DLD1 (cell line): ENCODE measurements around the gene PRKN.
"Not testable (repeated sequence)": the region's sequence is repeated elsewhere in the genome, so short reads cannot be mapped to it uniquely, and the experiment has no call there.

Experiments used
- in situ Hi-C: cut with HindIII; loops from 2 replicates; pipeline ENCODE4 v1.10.0; 2017; ENCODE audit warnings: low sequenced_read_pairs

Gene PRKN

DNA sequence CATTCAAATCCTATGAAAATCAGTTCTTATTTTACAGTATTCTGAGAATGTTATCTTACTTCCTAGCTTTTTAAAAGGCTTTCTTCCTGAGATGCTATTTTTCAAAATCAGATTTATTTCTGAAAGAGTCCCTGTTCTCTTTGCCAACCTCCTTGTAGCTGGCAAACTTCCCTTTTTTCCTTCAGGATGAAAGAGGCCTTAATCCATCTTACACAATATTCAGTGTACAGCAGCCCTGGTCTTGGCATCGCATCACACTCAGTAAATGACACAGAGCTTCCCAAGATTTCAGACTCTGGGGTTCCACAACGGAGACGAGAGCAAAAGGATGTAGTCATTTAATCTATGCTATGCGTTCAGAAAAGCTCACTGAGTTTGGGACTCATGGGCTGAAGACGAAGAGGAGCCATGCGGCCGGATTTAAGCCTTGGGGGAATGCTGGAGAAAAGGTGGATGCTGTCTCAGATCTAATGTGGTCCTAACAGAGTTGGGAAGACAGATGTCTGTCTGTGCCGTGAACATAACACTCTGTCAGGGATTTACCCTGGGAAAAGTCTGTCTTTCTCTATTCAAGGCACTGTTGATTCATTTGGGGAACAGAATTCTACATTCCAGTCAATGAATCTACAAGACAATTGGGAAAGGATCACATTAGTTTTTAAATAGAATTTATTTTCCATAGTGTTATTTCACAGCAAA is 837.3 kb downstream of the PRKN start:
- in situ Hi-C loops, result no loop called here

DNA sequence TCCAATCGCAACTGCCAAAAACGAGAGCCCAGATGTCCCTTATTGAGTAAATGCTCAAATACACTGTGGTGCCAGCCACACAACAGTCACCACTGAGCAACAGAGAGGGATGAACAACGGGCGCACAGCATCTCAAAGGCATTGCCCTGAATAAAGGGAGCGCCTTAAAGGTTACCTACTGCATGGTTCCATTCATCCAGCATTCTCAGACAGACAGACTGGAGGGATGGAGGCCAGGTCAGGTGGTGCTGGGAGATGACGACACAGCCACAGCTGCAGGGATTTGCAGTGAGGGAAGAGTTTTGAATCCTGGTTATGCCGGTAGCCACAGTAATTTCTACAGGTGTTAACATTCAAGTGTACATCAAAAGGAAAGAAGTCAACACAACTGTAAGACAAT is 838.2 kb downstream of the PRKN start:
- in situ Hi-C loops, result no loop called here

DNA sequence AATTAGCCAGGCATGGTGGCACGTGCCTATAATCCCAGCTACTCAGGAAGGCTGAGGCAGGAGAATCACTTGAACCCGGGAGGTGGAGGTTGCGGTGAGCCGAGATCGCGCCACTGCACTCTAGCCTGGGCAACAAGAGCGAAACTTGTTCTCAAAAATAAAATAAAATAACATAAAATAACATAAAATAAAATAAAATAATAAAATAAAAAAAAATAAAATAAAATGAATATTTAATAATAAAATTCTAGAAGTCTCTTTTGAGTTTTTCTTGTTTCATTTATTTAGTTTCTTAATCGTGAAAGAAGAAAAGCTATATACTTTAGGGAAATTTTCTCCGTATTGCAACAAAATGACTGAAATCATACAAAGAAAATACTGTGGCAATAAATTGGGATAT is 841.0 kb downstream of the PRKN start:
- in situ Hi-C loops, result not testable (repeated sequence)

DNA sequence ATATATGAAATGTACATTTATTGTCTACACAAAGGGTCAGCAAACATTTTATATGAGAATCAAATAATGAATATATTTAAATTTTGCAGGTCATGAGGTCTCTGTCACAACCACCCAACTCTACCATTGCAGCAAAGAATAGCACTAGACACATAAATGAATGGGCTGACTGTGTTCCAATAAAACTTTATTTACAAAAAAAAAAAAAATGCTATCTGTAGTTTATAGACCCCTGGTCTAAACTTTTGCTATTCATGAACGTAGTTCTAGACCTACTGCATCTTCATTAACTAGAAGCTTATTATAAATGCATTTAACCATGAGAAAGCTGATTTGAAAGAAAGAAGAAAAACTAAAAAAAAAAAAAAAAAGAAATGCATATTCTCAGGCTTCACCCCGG is 842.8 kb downstream of the PRKN start:
- in situ Hi-C loops, result no loop called here

DNA sequence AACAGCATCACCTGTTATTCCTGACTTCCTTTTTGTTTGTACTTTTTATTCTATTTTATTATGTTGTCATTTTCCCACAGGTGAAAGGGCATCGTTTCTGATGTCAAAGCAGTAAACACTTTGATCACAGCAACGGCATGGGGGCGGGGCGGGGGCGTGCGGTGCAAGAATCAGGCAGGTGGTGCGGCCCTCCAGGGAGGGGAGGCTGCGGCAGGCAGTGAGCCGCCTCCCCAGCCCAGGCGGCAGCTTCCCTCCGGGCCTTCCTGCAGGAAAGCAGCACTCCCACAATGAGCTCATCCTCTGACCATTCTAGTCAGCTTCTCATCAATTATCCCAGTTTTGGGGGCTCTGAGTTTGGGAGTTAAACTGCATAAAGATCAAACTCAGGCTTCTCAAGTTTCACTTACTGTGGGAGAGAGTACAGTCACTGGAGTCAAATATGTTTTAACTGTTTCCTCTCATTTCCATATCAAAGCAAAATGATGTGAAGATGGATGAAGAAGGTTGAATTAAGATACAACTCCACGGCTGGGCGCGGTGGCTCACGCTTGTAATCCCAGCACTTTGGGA is 845.3 kb downstream of the PRKN start:
- in situ Hi-C loops, result no loop called here

DNA sequence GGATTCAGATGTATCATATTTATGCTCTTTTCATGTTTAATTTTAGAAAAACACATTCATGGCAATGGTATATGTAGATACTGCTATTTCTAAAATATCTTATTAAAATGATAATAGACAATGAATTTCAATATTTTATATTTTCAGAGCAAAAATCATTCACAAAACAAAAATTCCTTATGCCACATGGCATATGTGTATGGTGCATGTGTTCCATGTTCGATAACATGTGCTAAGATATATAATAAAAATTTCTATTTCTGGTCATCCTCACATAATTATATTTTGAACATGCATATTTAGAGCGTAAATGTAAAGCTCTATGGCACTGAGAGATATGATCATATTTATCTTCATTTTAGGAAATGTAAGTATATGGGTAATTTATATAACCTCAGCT is 847.5 kb downstream of the PRKN start:
- in situ Hi-C loops, result no loop called here

DNA sequence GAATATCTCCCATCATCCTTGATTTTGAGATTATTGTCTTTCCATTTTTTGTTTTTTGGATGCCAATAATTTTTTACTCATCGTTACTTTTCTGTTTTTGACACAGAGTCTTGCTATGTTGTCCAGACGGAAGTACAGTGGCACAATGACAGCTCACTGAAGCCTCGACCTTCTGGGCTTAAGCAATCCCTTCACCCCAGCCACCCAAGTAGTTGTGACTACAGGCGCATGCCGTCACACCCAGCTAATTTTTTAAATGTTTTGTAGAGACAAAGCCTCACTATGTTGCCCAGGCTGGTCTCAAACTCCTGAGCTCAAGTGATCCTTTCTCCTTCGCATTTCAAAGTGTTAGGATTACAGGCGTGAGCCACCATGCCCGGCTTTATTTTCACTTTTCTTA is 851.3 kb downstream of the PRKN start:
- in situ Hi-C loops, result no loop called here

DNA sequence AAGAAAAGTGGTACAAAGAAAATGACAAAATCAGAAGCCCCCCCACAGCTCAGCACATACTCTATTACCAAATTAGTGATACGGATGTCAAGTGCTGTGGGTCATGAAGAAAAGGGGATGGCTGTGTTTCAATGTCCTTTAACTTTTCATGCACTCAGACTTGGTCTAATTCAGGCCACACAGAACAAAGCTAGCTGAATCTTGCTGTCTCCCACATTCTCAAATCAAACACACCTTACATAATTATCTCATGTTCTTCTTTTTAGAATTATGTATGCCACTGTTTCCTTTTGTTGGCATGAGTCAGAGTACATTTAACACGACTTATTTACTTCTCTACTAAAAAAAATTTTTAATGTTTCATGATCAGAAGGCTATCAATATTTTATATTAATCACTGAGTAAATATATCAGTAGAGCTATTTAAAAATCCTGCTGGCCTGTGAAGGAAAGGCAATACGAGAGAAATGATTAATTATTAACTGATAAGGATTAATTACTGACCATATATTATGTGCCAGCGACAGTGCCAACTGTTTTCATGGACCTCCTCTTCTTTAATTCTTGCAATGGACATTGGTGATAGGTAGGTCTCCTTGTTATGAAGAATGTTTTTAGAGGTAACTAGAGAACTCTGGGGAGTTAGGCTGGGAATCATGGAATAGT is 857.2 kb downstream of the PRKN start:
- in situ Hi-C loops, result no loop called here

DNA sequence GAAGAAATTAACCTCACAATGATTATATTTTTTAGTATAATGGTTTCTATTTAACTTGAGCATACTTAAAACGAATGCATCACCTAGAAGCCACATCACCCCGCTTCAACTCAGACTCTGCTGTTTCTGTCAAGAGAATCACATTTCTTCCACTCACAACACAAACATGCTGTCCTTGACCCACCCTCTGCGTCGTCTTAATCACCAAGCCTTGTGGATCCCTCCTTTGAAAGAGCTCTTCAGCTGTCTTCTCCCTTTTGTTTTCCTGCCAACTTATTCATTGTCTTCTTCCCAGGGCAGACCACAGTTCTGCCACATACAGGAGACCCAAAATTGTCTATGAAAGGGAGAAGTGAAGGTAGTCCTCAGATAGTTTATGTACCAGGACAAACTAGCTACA is 858.1 kb downstream of the PRKN start:
- in situ Hi-C loops, result no loop called here

DNA sequence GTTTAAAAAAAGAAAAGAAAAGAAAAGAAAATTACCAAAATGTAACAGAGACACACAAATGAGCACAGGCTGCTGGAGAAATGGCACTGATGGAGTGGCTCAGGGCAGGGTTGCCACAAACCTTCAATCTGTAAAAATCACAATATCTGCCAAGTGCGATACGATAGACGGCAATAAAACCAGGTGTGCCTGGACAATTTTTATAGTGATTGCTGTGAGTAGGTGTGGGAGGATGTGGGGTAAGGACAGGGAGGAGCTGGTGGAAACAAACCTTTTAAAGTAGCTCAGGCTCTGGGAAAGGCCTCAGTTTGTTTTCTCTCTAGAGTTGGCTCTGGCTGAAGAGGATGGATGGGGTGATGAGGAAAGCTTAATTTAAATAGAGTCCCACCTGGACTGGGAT is 861.0 kb downstream of the PRKN start:
- in situ Hi-C loops, result no loop called here

DNA sequence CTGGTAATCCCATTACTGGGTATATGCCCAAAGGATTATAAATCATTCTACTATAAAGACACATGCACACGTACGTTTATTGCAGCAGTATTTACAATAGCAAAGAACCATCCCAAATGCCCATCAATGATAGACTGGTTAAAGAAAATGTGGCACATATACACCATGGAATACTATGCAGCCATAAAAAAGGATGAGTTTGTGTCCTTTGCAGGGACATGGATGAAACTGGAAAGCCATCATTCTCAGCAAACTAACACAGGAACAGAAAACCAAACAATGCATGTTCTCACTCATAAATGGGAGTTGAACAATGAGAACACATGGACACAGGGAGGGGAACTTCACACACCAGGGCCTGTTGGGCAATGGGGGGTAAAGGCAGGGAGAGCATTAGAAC is 866.5 kb downstream of the PRKN start:
- in situ Hi-C loops, result not testable (repeated sequence)

DNA sequence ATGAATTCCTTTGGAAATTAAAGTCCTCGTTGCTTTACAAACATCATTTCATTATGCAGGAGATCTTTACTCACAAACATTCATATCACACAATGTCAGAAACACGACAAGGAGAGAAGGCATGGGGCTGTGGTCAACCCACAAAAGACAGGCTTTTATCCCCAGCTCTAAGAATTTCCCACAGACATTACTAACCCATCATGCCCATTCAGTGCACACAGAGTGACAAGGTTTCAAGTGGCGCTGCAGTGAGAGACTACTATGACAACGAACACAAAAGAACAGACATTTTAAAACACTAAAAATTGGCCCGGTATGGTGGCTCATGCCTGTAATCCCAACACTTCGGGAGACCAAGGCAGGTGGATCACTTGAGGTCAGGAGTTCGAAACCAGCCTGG is 873.9 kb downstream of the PRKN start:
- in situ Hi-C loops, result no loop called here

DNA sequence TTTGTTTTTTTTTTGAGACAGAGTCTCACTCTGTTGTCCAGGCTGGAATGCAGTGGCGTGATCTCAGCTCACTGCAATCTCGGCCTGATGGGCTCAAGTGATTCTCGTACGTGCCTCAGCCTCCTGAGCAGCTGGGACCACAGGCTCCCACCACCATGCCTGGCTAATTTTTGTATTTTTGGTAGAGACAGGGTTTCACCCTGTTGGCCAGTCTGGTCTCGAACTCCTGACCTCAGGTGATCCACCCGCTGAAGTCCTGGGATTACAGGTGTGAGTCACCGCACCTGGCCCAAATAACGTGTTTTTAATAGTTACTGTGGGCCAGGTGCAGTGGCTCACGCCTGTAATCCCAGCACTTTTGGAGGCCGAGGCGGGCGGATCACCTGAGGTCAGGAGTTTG is 876.1 kb downstream of the PRKN start:
- in situ Hi-C loops, result not testable (repeated sequence)

DNA sequence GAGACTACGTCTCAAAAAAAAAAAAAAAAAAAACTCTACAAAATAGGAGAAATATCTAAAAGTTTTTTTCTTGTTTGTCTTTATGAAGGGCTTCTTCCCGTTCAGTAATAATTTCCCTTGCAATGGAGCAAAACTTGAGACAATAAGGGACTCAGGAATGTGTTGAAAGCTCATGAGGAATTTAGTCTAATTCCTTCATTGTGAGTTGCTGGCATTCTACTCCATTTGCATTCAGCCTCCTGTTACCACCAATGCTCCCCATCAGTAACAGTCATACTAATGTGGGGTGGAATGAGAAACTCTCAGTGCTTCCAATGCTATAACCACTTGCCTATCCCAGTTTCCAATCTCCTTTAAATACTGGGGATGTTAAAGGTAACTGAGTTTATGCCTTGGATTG is 877.0 kb downstream of the PRKN start:
- in situ Hi-C loops, result no loop called here

DNA sequence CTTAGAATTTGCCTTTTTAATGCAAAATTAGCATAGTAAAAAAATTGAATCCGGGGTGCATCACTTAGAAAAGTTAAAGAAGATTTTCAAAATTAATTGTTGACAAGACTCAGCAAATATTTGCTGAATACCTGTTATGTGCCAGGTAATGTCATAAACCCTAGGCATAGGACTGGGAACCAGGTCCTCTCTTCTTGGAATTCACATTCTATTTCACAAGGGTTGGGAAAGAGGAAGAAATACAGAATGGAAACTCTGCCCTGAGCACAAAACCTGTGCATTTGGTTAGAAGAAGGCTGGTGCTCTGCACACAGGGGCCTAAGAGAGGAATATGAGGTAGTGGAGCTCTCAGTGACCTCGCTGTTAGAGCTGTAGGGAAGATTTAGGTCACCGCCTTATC is 879.9 kb downstream of the PRKN start:
- in situ Hi-C loops, result no loop called here

DNA sequence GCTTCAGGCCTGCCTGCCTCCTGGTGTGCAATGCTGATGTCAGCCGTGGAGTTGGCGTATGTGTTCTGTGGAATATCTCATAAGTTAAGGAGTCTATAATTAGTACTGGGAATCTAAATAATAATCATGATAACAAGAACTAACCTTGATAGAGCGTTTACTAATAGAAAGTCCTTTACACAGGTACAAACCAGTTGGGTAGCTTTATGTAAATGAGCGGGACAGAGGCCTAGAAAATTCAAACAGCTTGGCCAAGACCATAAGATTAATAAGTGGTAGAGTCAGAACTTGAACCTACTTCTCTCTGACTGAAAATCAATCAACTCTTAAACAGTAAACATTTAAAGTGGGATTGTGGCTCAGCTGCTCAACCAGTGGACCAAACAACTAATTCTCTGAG is 882.8 kb downstream of the PRKN start:
- in situ Hi-C loops, result no loop called here

DNA sequence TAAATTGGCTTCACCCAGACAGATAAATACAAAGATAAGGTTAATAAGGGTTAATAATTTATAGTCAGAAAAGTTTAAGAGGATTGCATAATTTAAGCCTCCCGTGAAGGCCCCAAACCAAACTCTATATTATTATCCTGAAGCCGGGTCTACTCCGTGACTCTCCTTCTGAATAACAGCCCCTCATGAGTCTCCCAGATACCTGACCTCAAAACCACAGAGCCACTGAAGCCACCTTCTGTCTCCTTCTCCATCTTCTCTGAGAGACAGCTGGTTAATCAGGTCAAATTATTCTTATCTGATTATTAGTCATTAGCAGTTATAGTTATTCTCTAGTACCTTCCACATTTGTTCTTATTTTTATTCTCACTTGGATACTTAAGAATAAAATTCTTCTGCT is 884.5 kb downstream of the PRKN start:
- in situ Hi-C loops, result no loop called here

DNA sequence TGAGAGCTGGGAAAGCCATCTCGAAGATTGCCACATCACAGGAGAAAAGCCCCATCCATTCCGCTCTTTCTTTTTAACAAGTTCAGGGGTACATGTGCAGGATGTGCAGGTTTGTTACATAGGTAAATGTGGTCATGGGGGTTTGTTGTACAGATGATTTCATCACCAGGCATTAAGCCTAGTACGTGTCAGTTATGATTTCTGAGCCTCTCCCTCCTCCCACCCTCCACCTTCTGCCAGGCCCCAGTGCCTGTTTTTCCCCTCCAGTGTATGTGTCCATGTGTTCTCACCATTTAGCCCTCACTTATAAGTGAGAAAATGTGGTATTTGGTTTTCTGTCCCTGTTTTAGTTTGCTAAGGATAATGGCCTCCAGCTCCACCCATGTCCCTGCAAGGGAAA is 887.2 kb downstream of the PRKN start:
- in situ Hi-C loops, result no loop called here

DNA sequence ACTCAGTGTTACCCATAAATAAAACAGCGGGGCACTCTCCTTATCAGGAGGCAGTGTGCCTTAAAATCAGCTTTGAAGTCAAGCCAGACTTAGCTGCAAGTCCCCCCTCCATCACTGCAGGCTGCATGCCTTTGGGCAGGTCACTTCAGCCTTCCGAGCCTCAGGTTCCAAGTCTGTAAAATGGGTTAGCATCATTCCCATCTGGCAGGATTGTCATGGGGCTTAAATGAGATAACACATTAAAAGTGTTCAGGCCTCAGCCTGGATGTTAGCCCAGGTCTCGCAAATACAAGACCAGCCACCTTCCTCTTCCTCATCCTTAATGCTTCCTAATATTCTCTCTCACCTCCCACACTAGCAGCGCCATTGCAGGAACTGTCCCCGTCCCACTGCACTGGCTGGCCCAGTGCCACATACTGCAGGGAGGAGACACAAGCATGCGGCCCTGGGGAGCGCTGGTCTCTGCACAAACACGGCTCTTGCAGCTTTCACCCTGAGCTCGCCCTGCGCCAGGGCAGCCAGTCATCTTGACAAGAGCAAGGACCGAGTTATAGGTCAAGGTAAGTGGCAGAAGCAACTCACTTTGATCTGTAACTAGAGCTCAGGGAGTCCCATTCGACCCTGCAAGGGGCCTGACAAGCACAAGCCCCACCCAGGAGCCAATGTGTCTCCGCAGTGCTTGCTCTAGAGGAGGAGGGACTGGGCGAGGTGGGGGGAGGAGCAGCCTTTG is 889.1 kb downstream of the PRKN start:
- in situ Hi-C loops, result no loop called here

DNA sequence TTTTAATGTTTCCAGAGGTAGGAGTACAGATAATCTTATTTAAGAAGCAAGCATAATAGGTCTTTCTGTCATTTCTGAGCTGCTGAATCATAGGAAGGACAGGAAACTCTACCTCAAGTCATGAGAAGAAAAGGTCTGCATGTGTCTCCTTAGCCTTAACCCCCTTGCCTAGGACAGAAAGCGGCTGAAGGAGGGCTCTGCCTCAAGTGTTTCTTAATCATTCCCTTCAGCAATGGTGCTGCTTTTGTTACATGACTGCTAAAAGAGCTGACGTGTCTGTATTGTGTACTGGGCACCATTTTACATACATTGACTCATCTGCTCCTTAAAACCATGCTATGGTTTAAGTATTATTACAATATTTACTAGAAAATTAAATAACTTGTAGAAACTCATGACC is 889.7 kb downstream of the PRKN start:
- in situ Hi-C loops, result no loop called here

DNA sequence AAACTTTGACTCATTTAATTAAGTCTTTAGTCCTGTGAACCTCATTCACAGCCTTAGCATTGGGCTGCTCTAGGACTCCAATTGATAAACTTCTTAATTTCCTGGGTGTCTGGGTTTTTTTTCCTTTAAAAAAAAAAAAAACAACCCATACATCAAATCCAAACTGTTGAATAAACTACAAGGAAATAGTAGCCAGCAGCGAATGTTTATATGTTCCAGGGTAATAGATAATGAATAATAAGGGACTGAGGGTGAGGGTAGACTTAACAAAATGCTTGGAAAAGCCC is 890.2 kb downstream of the PRKN start:
- in situ Hi-C loops, result no loop called here
